ENCODE results near the gene PDE1C.
A peak's percentile ranks its signal among the peaks of the same experiment; 100 is the strongest.

PDE1C gene

GRCh38 chr7:31782411-31782991 is 287.7 kb downstream of the PDE1C start:
- peak; percentile 49 for DNase-seq (ENCODE audit: low spot score)
- in situ Hi-C loops (cut with MboI; ENCODE audit: low sequenced_read_pairs, unreplicated experiment): no loop called here
- TF ChIP-seq CTCF (IDR thresholded peaks at IDR 0.05; ENCODE audit: borderline replicate concordance, control extremely low read depth, extremely low read depth, insufficient read depth, missing control alignments): peak; percentile 56

GRCh38 chr7:31778296-31778695 is 291.9 kb downstream of the PDE1C start:
- no peak for DNase-seq (ENCODE audit: low spot score)
- TF ChIP-seq CTCF (IDR thresholded peaks at IDR 0.05; ENCODE audit: borderline replicate concordance, control extremely low read depth, extremely low read depth, insufficient read depth, missing control alignments): no peak
- in situ Hi-C loops (cut with MboI; ENCODE audit: low sequenced_read_pairs, unreplicated experiment): no loop called here

GRCh38 chr7:31776616-31777015 is 293.6 kb downstream of the PDE1C start:
- DNase-seq (ENCODE audit: low spot score): no peak
- TF ChIP-seq CTCF (IDR thresholded peaks at IDR 0.05; ENCODE audit: borderline replicate concordance, control extremely low read depth, extremely low read depth, insufficient read depth, missing control alignments): no peak
- in situ Hi-C loops (cut with MboI; ENCODE audit: low sequenced_read_pairs, unreplicated experiment): no loop called here

- TF ChIP-seq CTCF (IDR thresholded peaks at IDR 0.05; ENCODE audit: borderline replicate concordance, control extremely low read depth, extremely low read depth, insufficient read depth, missing control alignments): no peak
- in situ Hi-C loops (cut with MboI; ENCODE audit: low sequenced_read_pairs, unreplicated experiment): no loop called here
- no peak for DNase-seq (ENCODE audit: low spot score)
These were observed 294.7 kb downstream of the PDE1C start for GRCh38 chr7:31775556-31775955.

- no peak for DNase-seq (ENCODE audit: low spot score)
- in situ Hi-C loops (cut with MboI; ENCODE audit: low sequenced_read_pairs, unreplicated experiment): no loop called here
- TF ChIP-seq CTCF (IDR thresholded peaks at IDR 0.05; ENCODE audit: borderline replicate concordance, control extremely low read depth, extremely low read depth, insufficient read depth, missing control alignments): no peak
These were observed 298.0 kb downstream of the PDE1C start for GRCh38 chr7:31772211-31772610.

DNA sequence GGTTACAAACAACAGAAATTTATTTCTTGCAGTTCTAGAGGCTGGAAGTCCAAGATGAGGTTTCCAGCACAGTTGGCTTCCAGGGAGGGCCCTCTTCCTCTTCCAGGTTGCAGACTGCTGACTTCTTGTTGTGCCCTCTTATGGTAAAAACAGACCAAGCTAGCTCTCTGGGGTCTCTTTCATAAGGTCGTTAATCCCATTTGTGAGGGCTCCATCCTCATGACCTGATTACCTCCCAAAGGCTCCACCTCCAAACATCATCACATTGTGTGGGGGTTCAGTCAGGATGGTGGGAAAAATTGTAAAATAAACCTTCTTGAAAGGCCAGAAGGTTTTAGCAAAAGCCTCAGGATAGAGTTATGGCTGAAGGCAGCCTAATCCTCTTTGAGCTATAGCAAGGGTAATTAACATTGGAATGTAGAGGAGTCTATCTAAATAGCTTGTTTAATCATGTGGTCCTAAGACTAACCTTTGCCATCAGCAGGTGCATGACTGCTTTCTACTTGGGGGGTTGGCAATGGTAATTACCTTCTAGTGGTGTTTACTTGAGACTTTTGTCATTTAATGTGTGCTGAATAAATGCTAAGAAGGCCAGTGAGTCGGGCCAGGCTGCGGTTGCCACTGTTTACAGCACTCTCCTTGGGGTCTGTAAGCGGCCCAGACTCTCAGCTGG is 302.4 kb downstream of the PDE1C start:
- no peak for DNase-seq (ENCODE audit: low spot score)
- in situ Hi-C loops (cut with MboI; ENCODE audit: low sequenced_read_pairs, unreplicated experiment): no loop called here
- no peak for TF ChIP-seq CTCF (IDR thresholded peaks at IDR 0.05; ENCODE audit: borderline replicate concordance, control extremely low read depth, extremely low read depth, insufficient read depth, missing control alignments)

Measured in GM13976 (cell line).